Breast epithelium (tissue), 4 donors: ENCODE results near the gene ICAM2. TPM values are rescaled to one million over a fixed set of nuclear protein-coding genes. Genes with fewer than 3 reads are reported as not detected.

Source experiments
- DNase-seq, 2 donors: peaks; one replicate each; pipeline ENCODE4 v3.0.0-alpha.2; 2019; ENCODE audit warnings: low spot score in 2 of 2
- H3K27ac ChIP-seq, 2 donors: fragments of 200-600 bp; sonication (generic) in 1 of 2; one replicate each; pipeline ENCODE4 v1.5.1; 2016 to 2019; ENCODE audit warnings: mild to moderate bottlenecking in 1 of 2
- H3K27me3 ChIP-seq, 2 donors: fragments of 200-600 bp; sonication (generic) in 1 of 2; one replicate each; pipeline versions ENCODE4 v1.5.1 to v1.6.0; 2017 to 2019; ENCODE audit warnings: control low read depth in 1 of 2, mild to moderate bottlenecking in 1 of 2
- H3K36me3 ChIP-seq: fragments of 200-600 bp; one replicate; pipeline ENCODE4 v1.5.1; 2019
- H3K4me1 ChIP-seq, 2 donors: fragments of 200-600 bp; sonication (generic); one replicate each; pipeline ENCODE4 v1.5.1; 2016 to 2019; ENCODE audit warnings: control low read depth in 1 of 2
- H3K4me3 ChIP-seq, 3 donors: fragments of 200-600 bp; sonication (generic); 1 replicate in 2 of 3; 2 replicates in 1 of 3; pipeline ENCODE4 v1.5.1; 2016 to 2019; ENCODE audit warnings: mild to moderate bottlenecking in 3 of 3, moderate library complexity in 2 of 3
- H3K9me3 ChIP-seq, 2 donors: fragments of 200-600 bp; sonication (generic) in 1 of 2; one replicate each; pipeline ENCODE4 v1.5.1; 2016 to 2019; ENCODE audit warnings: control low read depth in 1 of 2
- POLR2A ChIP-seq: fragments of 450-650 bp; IDR thresholded peaks from one replicate; pipeline ENCODE4 v1.6.1; 2016; ENCODE audit warnings: antibody characterized with exemption, mild to moderate bottlenecking, moderate library complexity
- POLR2AphosphoS5 ChIP-seq, 3 donors: sonication (generic); formaldehyde crosslinking; IDR thresholded peaks; one replicate each; pipeline ENCODE4 v1.6.1; 2017; ENCODE audit warnings: antibody characterized with exemption in 3 of 3
- intact Hi-C: fragments of 100-400 bp; cut with DNase I; formaldehyde crosslinking; loops from one replicate; pipeline ENCODE4 v1.15.1; 2023; ENCODE audit warnings: low total_unique reads
- total RNA-seq, 3 donors: library from RNA; depleted of rRNA; stranded (reverse); fragments of >200 nt; gene quantifications; one replicate each; pipeline ENCODE4 v1.1.0, GENCODE V29; 2016
- TF ChIP-seq, protein P1 (sequence below), 3 donors: fragments of 450-650 bp; IDR thresholded peaks; one replicate each; pipeline ENCODE4 v1.5.1; 2016 to 2017; ENCODE audit warnings: antibody characterized with exemption in 3 of 3, mild to moderate bottlenecking in 3 of 3, moderate library complexity in 3 of 3

The ICAM2 gene
- total RNA-seq, 3 donors from 2014 or later, result 26.1 to 106 (median 32.2) TPM

DNA sequence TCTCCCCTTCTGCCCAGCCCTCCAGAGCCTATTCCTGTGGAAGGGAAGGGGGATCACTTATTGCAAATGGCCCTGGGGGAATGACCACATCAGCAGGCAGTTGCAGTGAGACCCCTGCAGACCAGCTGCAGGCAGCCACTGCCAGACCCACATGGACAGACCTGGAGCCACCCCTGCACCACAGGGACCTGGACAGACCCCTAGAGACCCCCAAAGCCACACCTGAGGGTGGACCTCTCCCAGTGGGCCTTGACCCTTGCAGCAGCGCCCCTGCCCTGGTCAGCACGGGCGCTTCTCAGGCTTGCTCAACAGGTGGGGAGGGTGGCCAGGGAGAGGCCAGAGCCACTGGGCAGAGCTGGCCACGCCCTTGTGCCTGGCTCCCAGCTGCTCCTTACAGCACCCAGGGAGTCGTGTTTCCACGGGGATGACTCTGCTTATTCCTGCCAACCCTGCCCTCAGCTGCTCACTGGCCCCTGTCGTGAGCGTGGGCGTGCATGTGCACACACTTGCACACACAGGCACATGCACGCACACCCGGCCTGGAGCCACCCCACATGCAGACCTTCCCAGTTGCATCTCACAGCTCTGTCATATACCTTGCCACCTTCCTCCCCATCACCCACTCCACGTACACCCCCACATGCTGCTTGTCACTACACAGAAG lies 46.4 kb downstream of the ICAM2 start:
- no peak overlapping the region for H3K27ac ChIP-seq
- intact Hi-C loops, result no loop called here
- H3K4me3 ChIP-seq, result no peak overlapping the region
- no peak for DNase-seq
- no peaks in the 10 kb centered on the region for H3K36me3 ChIP-seq
- TF ChIP-seq, protein P1, sequence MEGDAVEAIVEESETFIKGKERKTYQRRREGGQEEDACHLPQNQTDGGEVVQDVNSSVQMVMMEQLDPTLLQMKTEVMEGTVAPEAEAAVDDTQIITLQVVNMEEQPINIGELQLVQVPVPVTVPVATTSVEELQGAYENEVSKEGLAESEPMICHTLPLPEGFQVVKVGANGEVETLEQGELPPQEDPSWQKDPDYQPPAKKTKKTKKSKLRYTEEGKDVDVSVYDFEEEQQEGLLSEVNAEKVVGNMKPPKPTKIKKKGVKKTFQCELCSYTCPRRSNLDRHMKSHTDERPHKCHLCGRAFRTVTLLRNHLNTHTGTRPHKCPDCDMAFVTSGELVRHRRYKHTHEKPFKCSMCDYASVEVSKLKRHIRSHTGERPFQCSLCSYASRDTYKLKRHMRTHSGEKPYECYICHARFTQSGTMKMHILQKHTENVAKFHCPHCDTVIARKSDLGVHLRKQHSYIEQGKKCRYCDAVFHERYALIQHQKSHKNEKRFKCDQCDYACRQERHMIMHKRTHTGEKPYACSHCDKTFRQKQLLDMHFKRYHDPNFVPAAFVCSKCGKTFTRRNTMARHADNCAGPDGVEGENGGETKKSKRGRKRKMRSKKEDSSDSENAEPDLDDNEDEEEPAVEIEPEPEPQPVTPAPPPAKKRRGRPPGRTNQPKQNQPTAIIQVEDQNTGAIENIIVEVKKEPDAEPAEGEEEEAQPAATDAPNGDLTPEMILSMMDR (IDR thresholded peaks at IDR 0.05), result no peak
- TF ChIP-seq POLR2AphosphoS5 (IDR thresholded peaks at IDR 0.05) (no peak), POLR2A (no peak)
- H3K27me3 ChIP-seq, result no peaks in the 10 kb centered on the region
- no peaks in the 10 kb centered on the region for H3K4me1 ChIP-seq
- H3K9me3 ChIP-seq, result no peaks in the 10 kb centered on the region

DNA sequence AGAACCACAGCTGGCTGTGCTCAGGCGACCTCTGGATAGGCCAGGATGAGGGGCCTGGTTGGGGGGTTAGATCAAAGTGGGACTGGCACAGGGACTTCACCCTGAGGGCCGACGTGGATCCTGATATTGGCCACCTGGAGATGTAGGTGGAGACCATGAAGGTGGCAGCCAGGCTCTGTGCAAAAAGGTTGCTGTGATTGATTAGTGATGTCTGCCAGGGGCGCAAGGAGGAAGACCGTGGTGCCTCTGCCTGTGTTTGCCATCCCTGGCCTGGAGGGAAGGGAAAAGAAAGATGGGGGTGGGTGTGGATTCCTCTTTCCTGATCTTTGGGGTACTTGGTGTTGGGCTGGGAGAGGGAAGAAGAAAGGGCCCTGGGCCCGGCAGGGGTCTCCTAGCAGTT lies 47.2 kb downstream of the ICAM2 start:
- DNase-seq, result no peak
- H3K36me3 ChIP-seq, result no peaks in the 10 kb centered on the region
- H3K9me3 ChIP-seq, result no peaks in the 10 kb centered on the region
- H3K4me1 ChIP-seq, result no peaks in the 10 kb centered on the region
- H3K4me3 ChIP-seq, result no peak overlapping the region
- no peak overlapping the region for H3K27ac ChIP-seq
- TF ChIP-seq POLR2AphosphoS5 (IDR thresholded peaks at IDR 0.05) (no peak), POLR2A (no peak)
- TF ChIP-seq, protein P1 (IDR thresholded peaks at IDR 0.05), result no peak
- intact Hi-C loops, result no loop called here
- no peaks in the 10 kb centered on the region for H3K27me3 ChIP-seq

DNA sequence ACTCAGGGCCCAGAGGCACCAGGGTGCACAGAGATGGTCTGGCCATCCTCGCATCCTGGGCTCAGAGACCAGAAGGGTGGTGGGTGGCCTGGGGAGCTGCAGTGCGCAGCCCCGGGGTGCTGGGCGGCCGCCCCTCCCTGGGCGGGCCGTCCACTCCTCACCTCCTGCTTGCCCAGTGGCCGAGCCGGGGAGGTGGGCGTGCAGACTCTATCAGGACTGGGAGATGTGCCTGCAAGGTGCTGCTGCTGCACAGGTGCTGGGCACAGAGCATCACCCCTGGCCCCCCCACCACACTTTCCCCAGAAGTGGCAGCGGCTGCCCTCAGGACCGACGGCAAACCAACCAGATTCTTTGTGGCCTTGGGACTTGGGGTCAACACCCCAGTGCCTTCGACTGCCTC lies 47.6 kb downstream of the ICAM2 start, which contains the start of gene SCN4A:
SCN4A (minus strand) TSS at position 123 of the 400 bp plus-strand sequence; CDS start at position 46, 77 bp downstream.
- H3K27me3 ChIP-seq, result no peaks in the 10 kb centered on the region
- TF ChIP-seq POLR2AphosphoS5 (IDR thresholded peaks at IDR 0.05) (no peak), POLR2A (no peak)
- TF ChIP-seq, protein P1 (IDR thresholded peaks at IDR 0.05), result no peak
- intact Hi-C loops, result loop anchor here (1.0 kb wide), 1 partner anchor 37 kb away; no protein-coding TSS in a partner anchor

DNA sequence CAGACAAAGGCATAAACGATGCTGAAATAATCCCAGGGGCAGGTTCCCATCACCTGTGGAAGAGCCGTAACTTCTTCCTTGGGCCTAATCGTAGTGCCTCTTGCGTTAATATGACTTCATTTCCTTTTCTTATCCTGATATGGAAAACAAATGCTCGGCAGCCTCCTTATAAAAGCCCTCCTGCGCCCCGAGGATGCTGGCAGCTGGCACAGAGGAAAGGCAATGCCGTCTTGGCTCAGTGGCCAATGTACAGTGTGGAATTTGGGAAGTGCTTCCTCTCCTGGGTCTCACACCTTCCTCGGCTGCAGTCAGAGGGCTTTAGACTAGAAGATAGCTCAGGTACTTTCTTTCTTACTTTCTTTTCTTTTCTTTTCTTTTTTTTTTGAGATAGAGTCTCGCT lies 51.2 kb downstream of the ICAM2 start:
- Histone ChIP-seq H3K27ac (peak overlapping the region in 1 of 2 donors; percentile 7), H3K27me3 (no peaks in the 10 kb centered on the region), H3K4me3 (no peak overlapping the region), H3K36me3 (no peaks in the 10 kb centered on the region), H3K9me3 (no peaks in the 10 kb centered on the region), H3K4me1 (no peaks in the 10 kb centered on the region)
- DNase-seq, result no peak
- intact Hi-C loops, result no loop called here
- TF ChIP-seq, protein P1 (IDR thresholded peaks at IDR 0.05), result no peak
- TF ChIP-seq POLR2AphosphoS5 (IDR thresholded peaks at IDR 0.05) (no peak), POLR2A (no peak)

More for the DNA sequence above, 47.6 kb downstream of the ICAM2 start, which contains the start of gene SCN4A:
- Histone ChIP-seq H3K27ac (no peak within 1 kb of the TSS), H3K4me3 (no peak within 1 kb of the TSS), H3K9me3 (no peaks in the 10 kb centered on the region), H3K4me1 (no peaks in the 10 kb centered on the region), H3K36me3 (no peaks in the 10 kb centered on the region)
- no peak for DNase-seq

DNA sequence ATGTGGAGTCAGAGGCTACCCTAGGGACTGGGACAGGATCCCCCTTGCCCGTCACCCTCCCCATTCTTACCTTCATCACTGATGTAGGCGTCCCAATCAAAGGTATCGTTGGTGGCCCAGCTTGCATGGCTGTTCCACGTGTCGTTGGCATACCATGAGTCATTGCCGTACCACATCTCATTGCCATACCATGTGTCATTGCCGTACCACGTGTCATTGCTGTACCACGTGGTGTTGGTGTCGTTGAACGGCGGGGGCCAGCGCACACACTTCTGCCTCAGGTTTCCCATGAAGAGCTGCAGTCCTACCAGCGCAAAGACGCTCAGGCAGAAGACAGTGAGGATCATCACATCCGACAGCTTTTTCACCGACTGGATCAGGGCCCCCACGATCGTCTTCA lies 52.5 kb downstream of the ICAM2 start:
- intact Hi-C loops, result no loop called here
- Histone ChIP-seq H3K9me3 (no peaks in the 10 kb centered on the region), H3K4me3 (no peak overlapping the region), H3K4me1 (no peaks in the 10 kb centered on the region), H3K27ac (no peak overlapping the region), H3K27me3 (no peaks in the 10 kb centered on the region), H3K36me3 (no peaks in the 10 kb centered on the region)
- DNase-seq, result no peak
- TF ChIP-seq POLR2A (no peak), POLR2AphosphoS5 (IDR thresholded peaks at IDR 0.05) (no peak)
- TF ChIP-seq, protein P1 (IDR thresholded peaks at IDR 0.05), result no peak
